Measurements from ENCODE around the gene IRF2BP2. TPM values are rescaled to one million over a fixed set of nuclear protein-coding genes. Genes with fewer than 3 reads are reported as not detected.
A peak's percentile ranks its signal among the peaks of the same experiment; 100 is the strongest.

IRF2BP2 gene
- total and polyA plus RNA-seq, 10 of the 15 experiments (the other 5 are each of a cell fraction or from before 2014, with no cell fraction given) = 7.5 to 114 (median 52.3) TPM

DNA sequence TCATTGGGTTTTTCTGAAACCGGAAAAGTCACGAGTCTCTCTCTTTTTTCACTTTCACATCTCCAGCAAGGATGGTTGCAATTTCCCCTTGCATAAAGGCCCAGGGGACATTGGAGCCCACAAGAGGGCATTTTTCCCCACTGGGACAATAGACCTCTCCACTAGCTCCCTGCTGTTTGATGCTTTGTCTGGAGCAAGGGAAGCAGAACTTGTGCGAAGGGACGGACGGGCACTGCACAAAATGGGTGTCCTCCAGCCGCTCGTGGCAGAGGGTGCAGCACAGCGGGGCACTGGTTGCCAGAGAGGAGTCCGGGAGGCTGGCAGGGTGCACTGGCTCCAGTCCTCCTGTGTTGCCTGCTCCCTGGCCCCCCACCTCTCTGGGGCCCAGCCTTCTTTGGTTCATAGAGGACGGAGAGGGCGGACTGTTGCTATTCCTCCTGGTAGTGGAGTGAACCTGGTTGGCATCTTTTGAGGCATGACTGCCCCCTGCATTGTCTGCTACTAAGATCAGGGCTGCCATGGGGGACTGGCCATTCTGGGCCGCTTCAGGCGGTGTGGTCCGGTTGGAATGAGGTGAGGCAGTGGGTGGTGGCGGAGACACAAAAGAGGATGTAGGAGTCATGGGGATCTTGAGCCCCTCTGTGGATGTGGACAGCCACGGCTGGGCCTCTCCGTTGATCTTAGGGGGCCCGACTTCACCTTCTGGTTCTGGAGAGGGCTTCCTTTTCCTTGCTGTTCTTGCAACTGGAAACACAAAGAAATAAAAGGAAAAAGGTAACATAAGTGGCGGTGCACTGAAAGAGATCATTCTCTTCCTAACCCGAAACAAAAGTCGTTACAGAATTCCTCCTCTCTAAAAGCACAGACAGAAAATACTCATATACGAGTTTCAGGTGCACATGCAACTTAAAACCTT lies 2.6 kb downstream of the IRF2BP2 start:
- Histone ChIP-seq H3K27me3 (replicated peaks in 1 of 2; ENCODE audit: control insufficient read depth in 2 of 2, insufficient read depth in 2 of 2, low read length in 1 of 2) (no peaks in the 10 kb centered on the region), H3K9ac (ENCODE audit: control insufficient read depth, insufficient read depth, low read length) (peak overlapping the region; percentile 97), H3K79me2 (ENCODE audit: control insufficient read depth, insufficient read depth, low read length) (peaks cover 77% of the 10 kb centered on the region), H2AFZ (ENCODE audit: control insufficient read depth, low read depth, low read length) (no peak overlapping the region), H3K36me3 (ENCODE audit: control insufficient read depth in 2 of 2, insufficient read depth in 2 of 2, low read length in 1 of 2) (peaks cover 5 to 19% of the 10 kb centered on the region in 2 experiments; a peak in 3 of 4 replicates), H3K4me1 (ENCODE audit: control insufficient read depth, insufficient read depth, low read length) (peaks cover 15% of the 10 kb centered on the region), H3K9me3 (replicated peaks; ENCODE audit: control insufficient read depth, insufficient read depth, low read length) (no peaks in the 10 kb centered on the region), H3K4me3 (peak overlapping the region; percentile 91), H4K20me1 (ENCODE audit: control insufficient read depth, insufficient read depth) (no peaks in the 10 kb centered on the region), H3K27ac (ENCODE audit: control insufficient read depth, insufficient read depth) (peak overlapping the region; percentile 97), H3K4me2 (ENCODE audit: control insufficient read depth, insufficient read depth) (peak overlapping the region; percentile 82)
- ChIA-PET CTCF (interaction anchor here (0.6 to 2.2 kb wide), 2 partner anchors 108 to 473 kb away, joined by 4 to 8 read pairs; no protein-coding TSS in a partner anchor), POLR2A (interaction anchor here (0.6 kb wide), 2 partner anchors 404 to 498 kb away, joined by 4 to 5 read pairs; no protein-coding TSS in a partner anchor), SMC1A (ENCODE audit: uncharacterized antibody, unreplicated experiment) (interaction anchor here (0.6 to 1.5 kb wide), 3 partner anchors 112 to 272 kb away, joined by 3 read pairs; no protein-coding TSS in a partner anchor), RAD21 (ENCODE audit: unreplicated experiment) (interaction anchor here (0.7 to 1.5 kb wide), 4 partner anchors 164 to 405 kb away, joined by 3 to 4 read pairs (median 4); no protein-coding TSS in a partner anchor)
- intact Hi-C loops (cut with micrococcal nuclease; ENCODE audit: unreplicated experiment) (loop anchor here (1.0 to 10.0 kb wide), 5 partner anchors 233 to 493 kb away; partner anchors contain the start of gene COA6), in situ Hi-C loops (cut with MboI) (loop anchor here (5.0 to 10.0 kb wide), 2 partner anchors 110 to 367 kb away; no protein-coding TSS in a partner anchor)
- DNase-seq (ENCODE audit: low read depth, low spot score) = no peak
- WGBS (ENCODE audit: insufficient coverage, insufficient replicate concordance, low lambda C conversion rate, missing lambda C conversion rate) = under 1% methylated on average over 22 of the region's 22 CpGs
- peak; percentile 2 for ATAC-seq
- BruUV-seq (replicated peaks) = TSS peak; percentile 56
- no peak for FAIRE-seq
- TF ChIP-seq KDM1A (IDR thresholded peaks at IDR 0.05; ENCODE audit: borderline replicate concordance) (no peak), IKZF1 (conservative IDR thresholded peaks at IDR 0.05) (peak; percentile 85), MYC (IDR thresholded peaks at IDR 0.05; ENCODE audit: insufficient read depth, insufficient read length, insufficient replicate concordance, low read length, severe bottlenecking) (no peak), FOS (IDR thresholded peaks at IDR 0.05; ENCODE audit: borderline replicate concordance, extremely low read depth, insufficient read length) (no peak), SUZ12 (IDR thresholded peaks at IDR 0.05; ENCODE audit: unreplicated experiment) (no peak), TBL1XR1 (IDR thresholded peaks at IDR 0.05; ENCODE audit: low read depth, low read length) (peak; percentile 10; the same call in 1 of the 2 replicates), TAF1 (IDR thresholded peaks at IDR 0.05; ENCODE audit: borderline replicate concordance, low read depth, low read length) (0 out of 2 replicates have a peak, but pooled peaks have one; percentile 8), SPI1 (IDR thresholded peaks at IDR 0.05; ENCODE audit: borderline replicate concordance, insufficient read depth, low read depth, low read length) (peak; percentile 42; the same call in 1 of the 2 replicates), JUND (IDR thresholded peaks at IDR 0.05; ENCODE audit: low read depth, low read length) (no peak), SMC3 (IDR thresholded peaks at IDR 0.05; ENCODE audit: borderline replicate concordance, low read length) (peak; percentile 11; the same call in 1 of the 2 replicates), ZNF622 (IDR thresholded peaks at IDR 0.05) (no peak), RFX5 (IDR thresholded peaks at IDR 0.05; ENCODE audit: low read depth, low read length) (no peak)
- TF ChIP-seq, protein P1, sequence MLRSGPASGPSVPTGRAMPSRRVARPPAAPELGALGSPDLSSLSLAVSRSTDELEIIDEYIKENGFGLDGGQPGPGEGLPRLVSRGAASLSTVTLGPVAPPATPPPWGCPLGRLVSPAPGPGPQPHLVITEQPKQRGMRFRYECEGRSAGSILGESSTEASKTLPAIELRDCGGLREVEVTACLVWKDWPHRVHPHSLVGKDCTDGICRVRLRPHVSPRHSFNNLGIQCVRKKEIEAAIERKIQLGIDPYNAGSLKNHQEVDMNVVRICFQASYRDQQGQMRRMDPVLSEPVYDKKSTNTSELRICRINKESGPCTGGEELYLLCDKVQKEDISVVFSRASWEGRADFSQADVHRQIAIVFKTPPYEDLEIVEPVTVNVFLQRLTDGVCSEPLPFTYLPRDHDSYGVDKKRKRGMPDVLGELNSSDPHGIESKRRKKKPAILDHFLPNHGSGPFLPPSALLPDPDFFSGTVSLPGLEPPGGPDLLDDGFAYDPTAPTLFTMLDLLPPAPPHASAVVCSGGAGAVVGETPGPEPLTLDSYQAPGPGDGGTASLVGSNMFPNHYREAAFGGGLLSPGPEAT (IDR thresholded peaks at IDR 0.05; ENCODE audit: low read depth) = peak; percentile 29; the same call in 1 of the 2 replicates
- TF ChIP-seq, protein P2, sequence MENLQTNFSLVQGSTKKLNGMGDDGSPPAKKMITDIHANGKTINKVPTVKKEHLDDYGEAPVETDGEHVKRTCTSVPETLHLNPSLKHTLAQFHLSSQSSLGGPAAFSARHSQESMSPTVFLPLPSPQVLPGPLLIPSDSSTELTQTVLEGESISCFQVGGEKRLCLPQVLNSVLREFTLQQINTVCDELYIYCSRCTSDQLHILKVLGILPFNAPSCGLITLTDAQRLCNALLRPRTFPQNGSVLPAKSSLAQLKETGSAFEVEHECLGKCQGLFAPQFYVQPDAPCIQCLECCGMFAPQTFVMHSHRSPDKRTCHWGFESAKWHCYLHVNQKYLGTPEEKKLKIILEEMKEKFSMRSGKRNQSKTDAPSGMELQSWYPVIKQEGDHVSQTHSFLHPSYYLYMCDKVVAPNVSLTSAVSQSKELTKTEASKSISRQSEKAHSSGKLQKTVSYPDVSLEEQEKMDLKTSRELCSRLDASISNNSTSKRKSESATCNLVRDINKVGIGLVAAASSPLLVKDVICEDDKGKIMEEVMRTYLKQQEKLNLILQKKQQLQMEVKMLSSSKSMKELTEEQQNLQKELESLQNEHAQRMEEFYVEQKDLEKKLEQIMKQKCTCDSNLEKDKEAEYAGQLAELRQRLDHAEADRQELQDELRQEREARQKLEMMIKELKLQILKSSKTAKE (IDR thresholded peaks at IDR 0.05; ENCODE audit: low read depth, poor library complexity, severe bottlenecking) = no peak
- TF ChIP-seq, protein P3, sequence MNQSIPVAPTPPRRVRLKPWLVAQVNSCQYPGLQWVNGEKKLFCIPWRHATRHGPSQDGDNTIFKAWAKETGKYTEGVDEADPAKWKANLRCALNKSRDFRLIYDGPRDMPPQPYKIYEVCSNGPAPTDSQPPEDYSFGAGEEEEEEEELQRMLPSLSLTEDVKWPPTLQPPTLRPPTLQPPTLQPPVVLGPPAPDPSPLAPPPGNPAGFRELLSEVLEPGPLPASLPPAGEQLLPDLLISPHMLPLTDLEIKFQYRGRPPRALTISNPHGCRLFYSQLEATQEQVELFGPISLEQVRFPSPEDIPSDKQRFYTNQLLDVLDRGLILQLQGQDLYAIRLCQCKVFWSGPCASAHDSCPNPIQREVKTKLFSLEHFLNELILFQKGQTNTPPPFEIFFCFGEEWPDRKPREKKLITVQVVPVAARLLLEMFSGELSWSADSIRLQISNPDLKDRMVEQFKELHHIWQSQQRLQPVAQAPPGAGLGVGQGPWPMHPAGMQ (IDR thresholded peaks at IDR 0.05; ENCODE audit: borderline replicate concordance) = no peak
